HCT116 (cell line): ENCODE measurements around the gene IKZF3. TPM values are rescaled to one million over a fixed set of nuclear protein-coding genes. Genes with fewer than 3 reads are reported as not detected.

Source experiments
- ATAC-seq: fragments of 200-7000 bp; cut with Tn5 transposase; 2 replicates; pipeline ENCODE4 v1.9.1; 2020; ENCODE audit warnings: mild to moderate bottlenecking, moderate library complexity
- BruUV-seq: library from RNA; stranded (reverse); fragments of 400-500 nt; replicated peaks from 2 replicates; lab custom pipeline; 2021; lab: Mats Ljungman, UMichigan
- CTCF ChIA-PET: fragments of 300-600 bp; sonication (Branson Sonifier 250); formaldehyde crosslinking; loops from one replicate; lab custom pipeline; 2021; ENCODE audit warnings: antibody characterized with exemption; lab: Charles Lee
- POLR2A ChIA-PET: fragments of 300-600, 350-600 bp; sonication (Branson Sonifier 250); formaldehyde crosslinking; loops from one replicate; lab custom pipeline; 2021; ENCODE audit warnings: antibody characterized with exemption; lab: Charles Lee
- RAD21 ChIA-PET, 2 experiments: fragments of 300-600 bp; sonication (Branson Sonifier 250); formaldehyde crosslinking; loops; one replicate each; lab custom pipeline; 2023; ENCODE audit warnings: low total read pairs in 2 of 2; ENCODE audit not compliant: uncharacterized antibody in 2 of 2, unreplicated experiment in 2 of 2, low non-redundant PET in 1 of 2; lab: Charles Lee
- DNase-seq: peaks from one replicate; pipeline ENCODE4 v3.0.0-alpha.2; 2010; ENCODE audit warnings: low read depth, low spot score
- H2AFZ ChIP-seq: fragments of 200-600 bp; shearing (Covaris generic), sonication (generic); 2 replicates; pipeline ENCODE4 v1.6.1; 2017; ENCODE audit warnings: low read depth, mixed run types, mixed read lengths, antibody characterized with exemption, low read length; ENCODE audit not compliant: poor library complexity, severe bottlenecking
- H3K27ac ChIP-seq: 2 replicates; pipeline ENCODE4 v1.5.1; 2012; ENCODE audit warnings: low read depth, low read length
- H3K27me3 ChIP-seq: fragments of 200-600 bp; sonication (generic); 2 replicates; pipeline ENCODE4 v1.6.1; 2016; ENCODE audit warnings: mixed run types, low read length, mixed read lengths; ENCODE audit not compliant: insufficient read depth
- H3K36me3 ChIP-seq, 2 experiments: fragments of 200-500 bp in 1 of 2; fragments of 200-600 bp in 1 of 2; sonication (Bioruptor generic) in 1 of 2; sonication (generic) in 1 of 2; 2 replicates each; pipeline versions ENCODE4 v1.5.1 to v1.6.1; 2014 to 2016; ENCODE audit warnings: low read length in 2 of 2, inconsistent platforms in 1 of 2, mixed read lengths in 1 of 2, mixed run types in 1 of 2; ENCODE audit not compliant: insufficient read depth in 2 of 2, control insufficient read depth in 1 of 2
- H3K4me1 ChIP-seq, 2 experiments: fragments of 200-600 bp in 1 of 2; sonication (generic) in 1 of 2; 2 replicates each; pipeline versions ENCODE4 v1.5.1 to v1.6.1; 2012 to 2017; ENCODE audit warnings: low read length in 2 of 2, inconsistent platforms in 1 of 2, mild to moderate bottlenecking in 1 of 2, mixed read lengths in 1 of 2, mixed run types in 1 of 2, moderate library complexity in 1 of 2; ENCODE audit not compliant: insufficient read depth in 2 of 2, control insufficient read depth in 1 of 2
- H3K4me2 ChIP-seq: fragments of 200-600 bp; sonication (generic); 2 replicates; pipeline ENCODE4 v1.6.1; 2017; ENCODE audit warnings: mixed run types, low read length, mixed read lengths
- H3K4me3 ChIP-seq, 2 experiments: fragments of 200-600 bp in 1 of 2; sonication (generic) in 1 of 2; replicated peaks in 1 of 2; 2 replicates each; pipeline ENCODE4 v1.5.1; 2011 to 2016; ENCODE audit warnings: low read length in 2 of 2, control low read depth in 1 of 2, low read depth in 1 of 2, mild to moderate bottlenecking in 1 of 2, mixed read lengths in 1 of 2, mixed run types in 1 of 2
- H3K79me2 ChIP-seq: fragments of 200-600 bp; sonication (generic); 2 replicates; pipeline ENCODE4 v1.6.1; 2017; ENCODE audit warnings: mild to moderate bottlenecking, mixed run types, low read length, moderate library complexity, mixed read lengths; ENCODE audit not compliant: insufficient read depth
- H3K9ac ChIP-seq: fragments of 200-600 bp; sonication (generic); 2 replicates; pipeline ENCODE4 v1.6.1; 2016; ENCODE audit warnings: low read length, mixed read lengths
- H3K9me2 ChIP-seq: fragments of 200-600 bp; sonication (generic), shearing (Covaris generic); 2 replicates; pipeline ENCODE4 v1.6.1; 2017; ENCODE audit warnings: mixed run types, mild to moderate bottlenecking, moderate library complexity; ENCODE audit not compliant: insufficient read depth
- H3K9me3 ChIP-seq, 2 experiments: fragments of 200-500 bp in 1 of 2; fragments of 200-600 bp in 1 of 2; sonication (Bioruptor generic) in 1 of 2; sonication (generic) in 1 of 2; 2 replicates each; pipeline ENCODE4 v1.6.1; 2014 to 2017; ENCODE audit warnings: low read length in 2 of 2, mixed read lengths in 2 of 2, inconsistent platforms in 1 of 2, low read depth in 1 of 2, mild to moderate bottlenecking in 1 of 2, mixed run types in 1 of 2, moderate library complexity in 1 of 2; ENCODE audit not compliant: control insufficient read depth in 1 of 2, insufficient read depth in 1 of 2
- H4K20me1 ChIP-seq: fragments of 200-600 bp; sonication (generic), shearing (Covaris generic); 2 replicates; pipeline ENCODE4 v1.6.1; 2017; ENCODE audit warnings: mixed run types, mild to moderate bottlenecking, moderate library complexity; ENCODE audit not compliant: insufficient read depth
- CBX3 ChIP-seq: IDR thresholded peaks from 2 replicates; pipeline ENCODE4 v1.6.1; 2012; ENCODE audit warnings: low read depth
- CEBPB ChIP-seq: IDR thresholded peaks from 2 replicates; pipeline ENCODE4 v1.6.1; 2012; ENCODE audit warnings: low read depth
- EGR1 ChIP-seq: IDR thresholded peaks from 2 replicates; pipeline ENCODE4 v1.6.1; 2012; ENCODE audit warnings: low read depth
- ELF1 ChIP-seq: IDR thresholded peaks from 2 replicates; pipeline ENCODE4 v1.6.1; 2012; ENCODE audit warnings: low read depth, borderline replicate concordance
- EZH2 ChIP-seq: fragments of 200-600 bp; sonication (generic); IDR thresholded peaks from 2 replicates; pipeline ENCODE4 v1.6.1; 2017; ENCODE audit warnings: antibody characterized with exemption, mixed run types
- EZH2phosphoT487 ChIP-seq: fragments of 200-600 bp; IDR thresholded peaks from 2 replicates; pipeline ENCODE4 v1.6.1; 2018; ENCODE audit warnings: antibody characterized with exemption, borderline replicate concordance
- FOSL1 ChIP-seq: IDR thresholded peaks from 2 replicates; pipeline ENCODE4 v1.6.1; 2012; ENCODE audit warnings: low read depth
- MAX ChIP-seq: IDR thresholded peaks from 2 replicates; pipeline ENCODE4 v1.6.1; 2012
- POLR2A ChIP-seq: IDR thresholded peaks from 2 replicates; pipeline ENCODE4 v1.7.0; 2011; ENCODE audit warnings: borderline replicate concordance; ENCODE audit not compliant: insufficient read depth, insufficient read length; ENCODE audit errors: extremely low read depth
- POLR2AphosphoS5 ChIP-seq: IDR thresholded peaks from 2 replicates; pipeline ENCODE4 v1.6.1; 2011; ENCODE audit warnings: mild to moderate bottlenecking, low read depth, low read length, moderate library complexity
- RAD21 ChIP-seq: IDR thresholded peaks from 2 replicates; pipeline ENCODE4 v1.6.1; 2012; ENCODE audit warnings: low read depth, mild to moderate bottlenecking
- REST ChIP-seq: IDR thresholded peaks from 2 replicates; pipeline ENCODE4 v1.6.1; 2012; ENCODE audit warnings: low read depth
- SIN3A ChIP-seq: IDR thresholded peaks from 2 replicates; pipeline ENCODE4 v1.6.1; 2012; ENCODE audit warnings: low read depth
- SP1 ChIP-seq: IDR thresholded peaks from 2 replicates; pipeline ENCODE4 v1.6.1; 2012; ENCODE audit warnings: low read depth
- SRF ChIP-seq: IDR thresholded peaks from 2 replicates; pipeline ENCODE4 v1.6.1; 2012; ENCODE audit warnings: low read depth
- YY1 ChIP-seq: IDR thresholded peaks from 2 replicates; pipeline ENCODE4 v1.6.1; 2011; ENCODE audit warnings: low read length, low read depth, moderate library complexity, mild to moderate bottlenecking; ENCODE audit not compliant: insufficient replicate concordance; ENCODE audit errors: extremely low read depth
- ZFX ChIP-seq: fragments of 450-650 bp; IDR thresholded peaks from 2 replicates; pipeline ENCODE4 v1.6.1; 2017
- ZNF274 ChIP-seq: fragments of 200-500 bp; sonication (Bioruptor generic); IDR thresholded peaks from 2 replicates; pipeline ENCODE4 v1.6.1; 2014; ENCODE audit warnings: mild to moderate bottlenecking, low read depth, low read length, inconsistent platforms
- intact Hi-C: fragments of 100-400 bp; cut with micrococcal nuclease; formaldehyde crosslinking; loops from 2 replicates; pipeline ENCODE4 v1.10.0; 2022
- total RNA-seq: library from RNA; stranded (reverse); gene quantifications from one replicate; pipeline ENCODE4 v1.2.1, GENCODE V29; 2021; ENCODE audit not compliant: unreplicated experiment

IKZF3 gene
- total RNA-seq, 1 experiment from 2014 or later: 0.30 TPM

- ChIA-PET CTCF (no interaction called here), RAD21 (no interaction called here), POLR2A (no interaction called here)
- no peak for ATAC-seq
- intact Hi-C loops: no loop called here
- H3K4me1 ChIP-seq: no peaks in the 10 kb centered on the region
- no peak for DNase-seq
- H3K79me2 ChIP-seq: no peaks in the 10 kb centered on the region
- no TSS peak for BruUV-seq
- H3K9me3 ChIP-seq: no peaks in the 10 kb centered on the region
- no peaks in the 10 kb centered on the region for H4K20me1 ChIP-seq
- H2AFZ ChIP-seq: no peak overlapping the region
- no peak overlapping the region for H3K27ac ChIP-seq
- no peak overlapping the region for H3K4me2 ChIP-seq
- no peak overlapping the region for H3K9ac ChIP-seq
- no peaks in the 10 kb centered on the region for H3K9me2 ChIP-seq
- H3K27me3 ChIP-seq: no peaks in the 10 kb centered on the region
- no peak for TF ChIP-seq CBX3
- TF ChIP-seq ELF1: no peak
- TF ChIP-seq EZH2phosphoT487: no peak
- TF ChIP-seq ZNF274: no peak
- TF ChIP-seq SIN3A: no peak
- no peak for TF ChIP-seq SP1
- no peak for TF ChIP-seq ZFX
- TF ChIP-seq POLR2AphosphoS5: no peak
- no peak for TF ChIP-seq CEBPB
- no peak for TF ChIP-seq EGR1
- TF ChIP-seq MAX: no peak
- no peak for TF ChIP-seq FOSL1
- no peak for TF ChIP-seq RAD21
- TF ChIP-seq YY1: no peak
- no peak for TF ChIP-seq REST
- TF ChIP-seq EZH2: no peak
- TF ChIP-seq POLR2A: no peak
- no peak for TF ChIP-seq SRF
- H3K36me3 ChIP-seq: peaks cover 0 to 3% of the 10 kb centered on the region in 2 experiments; a peak in 1 of 4 replicates
- H3K4me3 ChIP-seq: no peak overlapping the region
These were observed 44.8 kb upstream of the IKZF3 start for GRCh38 chr17:39908789-39909352.
